ENCODE results near the gene RNF208. TPM values are rescaled to one million over a fixed set of nuclear protein-coding genes. Genes with fewer than 3 reads are reported as not detected.

RNF208 gene
- total and polyA plus RNA-seq, 8 donors, result 4.0 to 7.8 (median 5.9) TPM

- peaks cover 0 to 17% of the 10 kb centered on the region in 2 donors for H3K36me3 ChIP-seq
- H3K4me3 ChIP-seq, result no peak overlapping the region
- H3K9me3 ChIP-seq, result no peaks in the 10 kb centered on the region
- DNase-seq (no peak), ATAC-seq (no peak)
- peaks cover 0 to 5% of the 10 kb centered on the region in 2 donors for H3K27me3 ChIP-seq
- no peak overlapping the region for H3K27ac ChIP-seq
- intact Hi-C loops (cut with DNase I), result no loop called here
- no peak for TF ChIP-seq CTCF (IDR thresholded peaks at IDR 0.05)
- H3K4me1 ChIP-seq, result peaks cover 12 to 42% of the 10 kb centered on the region in 2 donors
Measured at GRCh38 chr9:137195525-137196220, 26.4 kb downstream of the RNF208 start.

- ATAC-seq, result no peak
- Histone ChIP-seq H3K4me1 (peaks cover 17 to 50% of the 10 kb centered on the region in 2 donors), H3K27ac (no peak overlapping the region)
Measured at GRCh38 chr9:137194909-137195308, 27.1 kb downstream of the RNF208 start.

GRCh38 chr9:137194388-137194787, 27.7 kb downstream of the RNF208 start:
- Histone ChIP-seq H3K4me3 (no peak overlapping the region), H3K36me3 (peaks cover 0 to 27% of the 10 kb centered on the region in 2 donors), H3K9me3 (no peaks in the 10 kb centered on the region), H3K27me3 (peaks cover 0 to under 1% of the 10 kb centered on the region in 2 donors), H3K4me1 (peaks cover 19 to 50% of the 10 kb centered on the region in 2 donors), H3K27ac (no peak overlapping the region)
- no peak for ATAC-seq
- no peak for TF ChIP-seq CTCF (IDR thresholded peaks at IDR 0.05)
- no peak for DNase-seq
- intact Hi-C loops (cut with DNase I), result no loop called here

More at GRCh38 chr9:137194909-137195308, 27.1 kb downstream of the RNF208 start:
- Histone ChIP-seq H3K9me3 (no peaks in the 10 kb centered on the region), H3K36me3 (peaks cover 0 to 25% of the 10 kb centered on the region in 2 donors), H3K27me3 (peaks cover 0 to 5% of the 10 kb centered on the region in 2 donors), H3K4me3 (no peak overlapping the region)
- no peak for DNase-seq
- intact Hi-C loops (cut with DNase I), result no loop called here
- TF ChIP-seq CTCF (IDR thresholded peaks at IDR 0.05), result no peak

- ATAC-seq, result no peak
- no peak overlapping the region for H3K4me3 ChIP-seq
- intact Hi-C loops (cut with DNase I), result no loop called here
- H3K4me1 ChIP-seq, result peaks cover 17 to 48% of the 10 kb centered on the region in 2 donors
- no peak for DNase-seq
- no peaks in the 10 kb centered on the region for H3K9me3 ChIP-seq
- no peak overlapping the region for H3K27ac ChIP-seq
- no peak for TF ChIP-seq CTCF (IDR thresholded peaks at IDR 0.05)
- H3K27me3 ChIP-seq, result no peaks in the 10 kb centered on the region
- peaks cover 0 to 27% of the 10 kb centered on the region in 2 donors for H3K36me3 ChIP-seq
Measured at GRCh38 chr9:137193771-137194170, 28.3 kb downstream of the RNF208 start.

GRCh38 chr9:137192859-137193258, 29.2 kb downstream of the RNF208 start:
- H3K4me1 ChIP-seq, result peaks cover 14 to 41% of the 10 kb centered on the region in 2 donors
- no peak for ATAC-seq
- no peak overlapping the region for H3K4me3 ChIP-seq
- no peak overlapping the region for H3K27ac ChIP-seq
- TF ChIP-seq CTCF (IDR thresholded peaks at IDR 0.05), result no peak
- peaks cover 0 to 27% of the 10 kb centered on the region in 2 donors for H3K36me3 ChIP-seq
- no peak for DNase-seq
- intact Hi-C loops (cut with DNase I), result no loop called here
- no peaks in the 10 kb centered on the region for H3K27me3 ChIP-seq
- H3K9me3 ChIP-seq, result no peaks in the 10 kb centered on the region
